SK-N-MC (cell line): ENCODE data around the gene RIC3.

Source experiments
- EZH2 ChIP-seq: fragments of 200-600 bp; sonication (generic); IDR thresholded peaks from one replicate; pipeline ENCODE4 v1.6.1; 2017; ENCODE audit warnings: antibody characterized with exemption
- POLR2AphosphoS5 ChIP-seq: IDR thresholded peaks from 2 replicates; pipeline ENCODE4 v1.6.1; 2012; ENCODE audit warnings: mild to moderate bottlenecking, low read depth, low read length, borderline replicate concordance

GRCh38 chr11:8099291-8099899 lies 69.4 kb downstream of the RIC3 start:
- TF ChIP-seq POLR2AphosphoS5 (no peak), EZH2 (no peak)
